GM21717 (cell line): ENCODE results near the gene DNAJC7.
A peak's percentile ranks its signal among the peaks of the same experiment; 100 is the strongest.
"Not testable (repeated sequence)": the region's sequence is repeated elsewhere in the genome, so short reads cannot be mapped to it uniquely, and the experiment has no call there.

Source experiments
- ATAC-seq: cut with Tn5 transposase; IDR thresholded peaks from one replicate; pipeline ENCODE4 v1.9.1; 2021; ENCODE audit warnings: mild to moderate bottlenecking, moderate library complexity; ENCODE audit not compliant: unreplicated experiment

DNAJC7 gene

DNA sequence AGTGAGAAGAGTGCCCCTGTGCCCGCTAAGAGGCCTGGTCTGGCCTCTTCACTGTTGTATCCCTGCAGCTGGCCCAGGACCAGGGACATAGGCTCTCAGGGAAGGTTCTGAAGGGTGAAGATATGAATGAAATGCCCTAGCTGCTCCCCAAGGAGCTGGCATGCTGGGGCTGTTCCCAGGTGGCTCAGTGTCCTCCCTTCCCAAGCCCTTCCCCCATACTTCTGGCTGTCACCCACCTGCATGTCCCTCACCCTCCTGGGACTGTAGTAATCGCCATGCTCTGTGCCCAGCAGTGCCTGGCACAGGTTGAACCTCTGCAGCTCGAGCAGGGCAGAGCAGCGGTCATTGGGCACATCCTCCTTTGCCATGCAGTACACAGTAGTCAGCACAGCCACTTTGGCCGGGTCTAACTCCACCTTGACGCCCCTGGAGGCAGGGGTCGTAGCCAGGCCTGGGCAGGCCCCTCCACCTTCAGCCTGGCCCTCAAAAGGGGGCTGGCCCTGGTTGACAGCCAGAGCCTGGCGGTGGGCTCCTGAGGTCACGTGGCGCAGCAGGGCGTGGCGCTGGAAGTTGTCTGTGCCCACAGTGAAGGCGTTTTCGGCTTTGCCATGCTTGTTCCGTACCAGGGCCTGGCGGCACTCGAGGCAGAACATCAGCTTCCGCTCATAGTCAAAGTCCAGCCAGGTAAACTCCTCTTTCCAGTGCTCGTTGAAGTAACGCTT, 25.5 kb upstream of the DNAJC7 start:
- no peak for ATAC-seq

DNA sequence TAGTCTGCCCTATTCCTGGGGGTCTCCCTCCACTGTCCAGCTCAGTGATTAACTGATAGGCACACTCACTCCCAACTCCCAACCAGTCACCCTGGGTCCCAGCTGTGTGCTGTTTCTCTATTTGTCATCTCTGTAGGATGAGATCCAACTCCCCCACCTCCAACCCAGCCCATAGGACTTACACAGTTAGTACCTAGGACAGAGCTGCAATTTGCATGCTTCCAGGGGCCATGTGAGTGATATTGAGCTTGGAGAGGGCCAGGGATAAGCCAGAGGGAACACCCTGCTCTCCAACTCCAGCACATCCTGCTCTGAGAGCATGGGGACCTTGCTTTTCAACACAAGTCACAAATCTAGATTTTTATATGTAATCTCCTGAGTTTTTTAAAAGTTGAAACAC, 24.4 kb upstream of the DNAJC7 start:
- ATAC-seq = no peak

DNA sequence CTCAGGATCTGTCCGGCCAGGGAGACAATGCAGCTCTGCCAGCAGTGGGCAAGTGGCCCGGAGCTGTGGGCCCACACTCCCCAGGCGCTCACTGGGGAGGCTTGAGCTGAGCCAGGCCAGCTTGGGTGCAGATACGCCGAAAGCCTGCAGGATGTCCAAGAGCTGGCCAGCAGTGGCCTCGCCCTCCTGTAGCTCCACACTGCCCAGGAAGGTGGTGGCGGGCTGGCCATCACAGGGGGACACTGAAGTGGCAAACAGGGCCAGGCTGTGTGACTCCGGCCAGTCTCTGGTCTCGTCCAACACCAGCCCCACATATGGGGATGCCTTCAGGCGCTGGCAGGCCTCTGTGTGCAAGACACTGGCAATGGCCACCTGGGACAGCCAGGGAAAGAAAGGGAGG, 23.6 kb upstream of the DNAJC7 start:
- ATAC-seq = no peak

DNA sequence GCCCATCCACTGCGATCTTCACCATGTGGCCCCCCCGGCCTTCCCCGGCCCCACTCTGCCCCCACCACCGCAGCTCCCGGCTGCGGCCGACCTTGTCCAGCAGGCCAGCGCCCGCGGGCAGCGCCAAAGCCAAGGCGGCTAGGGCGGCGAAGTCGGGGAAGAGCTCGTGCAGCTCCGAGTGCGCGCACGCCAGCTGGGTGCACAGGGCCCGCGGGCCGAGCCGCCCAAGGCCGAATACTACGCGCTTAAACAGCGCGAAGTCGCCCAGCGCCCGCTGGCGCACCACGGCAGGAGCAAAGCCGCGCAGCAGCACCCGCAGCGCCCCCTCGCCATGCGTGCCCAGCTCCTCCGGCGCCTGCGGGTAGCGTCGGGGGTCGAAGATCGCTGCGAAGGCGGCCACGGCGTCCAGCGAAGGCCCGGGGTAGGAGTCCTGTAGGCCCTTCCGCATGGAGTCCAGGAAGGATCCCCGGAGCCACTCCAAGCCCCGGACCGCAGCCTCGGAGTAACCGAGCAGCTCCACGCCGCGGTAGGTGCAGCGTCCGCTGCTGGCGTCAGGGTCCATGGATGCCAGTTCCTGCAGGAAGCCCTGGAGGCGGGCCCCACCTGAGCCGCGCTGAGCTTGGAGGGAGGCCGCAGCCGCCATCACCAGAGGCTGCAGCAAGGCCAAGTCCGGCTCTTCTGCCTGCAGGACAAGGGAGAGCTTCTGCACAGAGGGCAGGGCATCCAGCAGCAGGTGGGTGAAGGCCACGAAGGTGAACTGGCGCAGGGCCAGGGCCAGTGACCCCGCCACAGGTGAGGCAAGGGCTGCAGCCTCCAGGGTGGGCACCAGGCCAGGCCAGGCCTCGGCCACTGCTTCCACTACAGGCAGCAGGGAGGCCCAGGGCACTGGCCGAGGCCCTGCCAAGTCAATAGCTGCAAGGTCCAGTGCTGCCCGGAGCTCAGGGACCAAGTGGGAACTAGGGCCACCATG, 22.8 kb upstream of the DNAJC7 start:
- ATAC-seq = no peak

DNA sequence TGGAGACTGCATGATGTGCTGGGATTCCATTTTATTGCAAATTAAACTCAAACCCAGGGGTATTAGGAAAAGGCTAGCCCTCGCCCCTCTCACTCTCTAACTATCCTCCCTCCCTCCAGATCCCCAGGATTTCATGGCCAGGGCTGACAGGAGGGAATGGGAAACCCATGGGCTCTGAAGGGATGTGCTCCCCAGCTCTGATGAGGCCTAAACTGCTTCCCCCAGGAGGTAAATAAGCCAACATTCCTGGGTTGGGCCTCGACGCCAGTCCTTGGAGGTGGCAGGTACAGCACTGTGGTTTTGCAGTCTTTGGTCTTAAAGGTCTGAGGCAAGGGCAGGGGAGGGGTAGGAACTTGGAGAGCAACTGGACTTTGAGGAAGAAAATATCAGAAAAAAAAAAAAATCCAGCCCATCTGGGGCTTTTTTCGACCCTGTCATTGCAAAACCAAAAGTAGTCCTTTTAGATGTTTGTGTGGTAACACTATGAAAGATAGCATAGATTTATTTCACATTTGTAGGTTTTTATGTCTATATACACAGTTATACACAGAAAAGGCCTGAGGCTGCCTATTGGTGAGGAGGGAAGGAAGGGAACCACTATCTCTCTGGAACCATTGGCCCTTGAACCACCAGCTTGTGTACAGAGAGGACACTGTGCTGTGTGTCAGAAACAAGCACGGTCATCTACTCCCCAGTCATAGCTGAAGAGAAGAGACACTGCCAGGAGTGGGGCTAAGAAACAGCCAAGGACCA, 21.2 kb upstream of the DNAJC7 start:
- ATAC-seq = no peak

DNA sequence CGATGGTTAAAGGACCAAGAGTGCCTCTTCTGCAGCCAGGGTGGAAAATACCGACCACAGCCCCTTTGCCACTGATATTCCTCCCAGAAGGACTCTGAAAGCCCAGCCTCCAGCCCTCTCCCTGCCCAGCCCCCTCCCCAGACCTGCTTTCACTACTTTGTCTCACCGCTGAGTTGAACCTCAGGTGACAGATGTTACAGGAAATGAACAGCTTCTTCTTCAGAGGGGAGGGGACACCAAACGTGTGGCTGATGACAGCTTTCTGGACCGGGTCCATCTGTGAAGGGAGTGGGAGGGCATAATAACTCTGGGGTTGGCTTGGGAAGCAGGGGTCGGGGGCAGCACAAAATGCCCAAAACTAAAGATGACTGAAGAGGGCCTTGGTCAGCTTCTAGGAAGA, 16.8 kb upstream of the DNAJC7 start:
- no peak for ATAC-seq

DNA sequence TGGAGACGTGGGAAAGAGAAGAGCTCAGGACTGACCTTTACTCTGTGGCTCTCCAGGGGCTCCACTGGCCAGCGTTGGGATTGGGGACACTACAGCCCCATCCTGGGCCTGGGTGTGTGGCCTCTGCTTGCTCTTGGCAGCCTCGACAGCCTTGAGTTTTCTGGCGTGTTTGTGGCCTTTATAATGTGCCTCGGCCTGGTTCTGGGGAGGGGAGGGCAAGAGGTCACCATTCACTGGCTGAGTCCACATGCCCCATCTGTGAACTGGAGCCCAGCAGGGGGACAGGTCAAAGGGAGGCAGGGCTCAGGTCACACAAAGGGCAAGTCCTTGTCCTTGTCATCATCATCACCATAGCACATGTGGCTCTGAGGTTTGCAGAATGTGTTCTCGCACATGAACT, 14.3 kb upstream of the DNAJC7 start:
- no peak for ATAC-seq

DNA sequence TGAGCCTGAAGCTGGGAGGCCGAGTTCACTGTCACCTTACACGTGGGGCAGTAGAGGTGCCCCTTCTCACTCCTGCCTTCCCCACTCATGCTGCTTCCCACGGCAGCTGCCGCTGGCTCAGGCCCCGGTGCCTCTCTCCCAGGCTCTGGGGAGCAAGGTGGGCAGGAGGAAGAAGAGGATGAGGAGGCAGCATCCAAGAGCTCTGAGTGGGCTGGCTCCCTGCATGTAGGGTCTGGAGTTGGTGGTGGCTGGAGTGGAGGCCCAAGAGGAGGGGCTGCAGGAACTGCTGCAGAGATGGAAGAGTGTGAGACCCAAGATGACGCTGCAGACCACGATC, 11.5 kb upstream of the DNAJC7 start:
- ATAC-seq = no peak

DNA sequence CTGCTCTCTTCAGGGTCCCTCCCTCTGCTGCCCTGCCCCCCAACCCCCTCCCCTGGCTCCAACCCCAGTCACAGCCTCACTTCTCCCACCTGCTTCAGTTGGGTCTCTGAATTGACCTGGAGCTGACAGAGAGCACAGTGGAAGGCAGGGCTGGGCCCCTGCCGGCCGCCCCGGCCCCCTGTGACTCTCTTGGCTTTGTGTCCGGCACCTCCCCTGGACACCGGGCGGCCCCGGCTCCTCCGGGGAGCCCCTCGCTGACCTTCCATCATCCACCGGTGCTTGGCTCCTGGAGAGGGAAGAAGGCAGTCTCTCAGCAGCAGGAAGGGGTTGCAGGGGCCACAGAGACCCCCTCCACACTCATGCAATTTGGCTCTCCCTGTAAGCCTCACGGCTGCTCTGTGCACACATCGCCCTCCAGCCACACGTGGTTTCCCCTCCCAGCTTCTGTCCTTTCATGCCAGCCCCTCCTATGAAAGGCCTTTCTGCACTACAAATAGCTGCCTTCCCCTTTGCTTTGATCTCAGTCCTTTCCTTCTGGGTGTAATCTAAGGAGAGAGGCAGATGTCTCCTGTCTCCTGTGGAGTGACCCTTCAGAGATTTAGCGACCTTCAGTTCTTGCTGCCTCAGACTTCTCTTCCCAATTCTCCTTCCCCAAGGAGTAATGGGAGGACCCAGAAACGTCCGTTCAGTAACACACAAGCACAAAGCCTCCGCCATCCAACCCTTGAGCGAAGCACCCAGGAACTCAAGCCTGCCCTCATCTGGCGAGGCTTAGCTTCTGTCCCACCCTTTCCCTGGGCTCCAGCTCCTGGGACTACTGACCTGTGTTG, 10.9 kb upstream of the DNAJC7 start:
- no peak for ATAC-seq

DNA sequence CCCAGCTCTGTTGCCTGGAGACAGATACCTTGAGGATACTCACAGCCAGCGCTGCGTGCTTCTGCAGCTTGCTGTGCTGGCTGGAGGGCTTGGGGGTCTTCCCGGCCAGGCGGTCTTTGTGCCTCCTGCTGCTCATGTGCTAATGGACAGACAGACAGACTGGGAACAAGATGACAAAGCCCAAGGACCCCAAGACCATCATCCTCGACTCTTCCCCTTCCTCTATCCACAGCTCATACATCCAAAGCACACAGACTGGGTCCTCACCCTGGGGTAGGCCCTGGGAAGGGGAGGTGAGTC, 10.3 kb upstream of the DNAJC7 start:
- no peak for ATAC-seq

DNA sequence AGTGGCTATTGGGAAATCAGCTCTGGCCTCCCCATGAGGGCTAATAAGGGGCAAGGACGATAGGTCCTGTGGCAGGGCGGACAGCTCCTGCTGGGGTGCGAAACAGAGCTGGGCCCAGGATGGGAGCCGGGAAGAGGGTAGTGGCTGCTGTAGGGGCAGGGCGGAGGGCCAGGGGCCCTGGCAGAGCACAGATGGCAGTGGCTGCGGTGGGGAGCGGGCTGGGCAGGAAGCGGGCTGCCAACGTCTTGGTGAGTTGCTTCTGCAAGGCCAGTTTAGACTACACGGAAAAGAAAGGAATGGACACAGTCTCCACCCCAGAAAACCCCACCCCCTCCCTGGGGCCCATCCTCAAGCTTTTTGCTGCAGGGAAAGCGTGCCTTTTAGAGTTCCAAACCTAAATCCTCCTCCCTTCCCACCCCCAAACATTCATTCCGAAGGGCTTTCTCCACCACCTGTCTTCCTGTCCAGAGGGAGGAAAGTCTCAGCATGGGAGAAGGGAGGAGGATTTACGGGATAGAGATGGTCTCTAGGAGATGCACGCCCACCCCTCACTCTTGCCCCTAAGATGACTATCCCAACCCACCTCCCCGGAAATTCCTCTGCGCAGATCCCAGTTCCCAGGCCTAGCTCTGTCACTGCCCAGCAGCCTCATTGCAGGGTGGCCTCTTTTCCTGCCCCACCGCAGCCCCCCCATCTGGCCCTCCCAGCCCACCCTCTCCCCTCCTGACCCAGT, 9.8 kb upstream of the DNAJC7 start:
- no peak for ATAC-seq

DNA sequence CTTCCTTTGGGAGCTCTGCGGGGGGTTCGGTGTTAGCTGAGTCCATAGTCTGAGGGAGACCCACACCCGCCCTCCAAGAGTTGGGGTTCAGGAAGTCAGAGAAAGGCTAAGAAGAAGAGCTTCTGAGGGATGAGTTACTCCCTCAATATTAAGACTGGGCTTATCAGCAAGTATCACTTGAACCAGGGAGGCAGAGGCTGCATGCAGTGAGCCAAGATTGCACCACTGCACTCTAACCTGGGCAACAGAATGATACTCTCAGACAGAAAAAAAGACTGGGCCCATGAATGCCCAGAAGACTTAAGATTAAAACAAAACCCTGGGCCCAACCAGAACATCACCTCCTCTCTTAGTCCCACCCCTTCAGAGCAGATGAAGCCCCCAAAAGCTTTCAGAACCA, 8.7 kb upstream of the DNAJC7 start:
- no peak for ATAC-seq

DNA sequence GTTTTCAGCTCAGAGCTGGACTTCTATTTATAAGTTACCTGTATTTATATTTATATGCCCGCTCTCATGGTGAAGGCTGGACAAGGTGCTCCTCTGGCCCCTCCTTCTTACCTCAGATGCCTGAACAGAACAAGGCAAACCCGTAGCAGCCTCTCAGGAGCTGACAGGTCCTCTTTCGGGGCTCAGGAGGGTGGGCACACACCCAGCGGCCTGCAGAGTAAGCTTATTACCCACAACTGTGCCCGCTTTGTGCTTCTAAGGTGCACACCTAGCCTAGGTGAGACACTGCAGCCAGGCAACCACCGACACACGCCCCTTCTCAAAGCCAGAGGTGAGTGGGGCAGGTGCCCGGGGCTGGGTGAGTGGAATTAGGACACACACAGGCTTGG, 7.9 kb upstream of the DNAJC7 start:
- no peak for ATAC-seq

DNA sequence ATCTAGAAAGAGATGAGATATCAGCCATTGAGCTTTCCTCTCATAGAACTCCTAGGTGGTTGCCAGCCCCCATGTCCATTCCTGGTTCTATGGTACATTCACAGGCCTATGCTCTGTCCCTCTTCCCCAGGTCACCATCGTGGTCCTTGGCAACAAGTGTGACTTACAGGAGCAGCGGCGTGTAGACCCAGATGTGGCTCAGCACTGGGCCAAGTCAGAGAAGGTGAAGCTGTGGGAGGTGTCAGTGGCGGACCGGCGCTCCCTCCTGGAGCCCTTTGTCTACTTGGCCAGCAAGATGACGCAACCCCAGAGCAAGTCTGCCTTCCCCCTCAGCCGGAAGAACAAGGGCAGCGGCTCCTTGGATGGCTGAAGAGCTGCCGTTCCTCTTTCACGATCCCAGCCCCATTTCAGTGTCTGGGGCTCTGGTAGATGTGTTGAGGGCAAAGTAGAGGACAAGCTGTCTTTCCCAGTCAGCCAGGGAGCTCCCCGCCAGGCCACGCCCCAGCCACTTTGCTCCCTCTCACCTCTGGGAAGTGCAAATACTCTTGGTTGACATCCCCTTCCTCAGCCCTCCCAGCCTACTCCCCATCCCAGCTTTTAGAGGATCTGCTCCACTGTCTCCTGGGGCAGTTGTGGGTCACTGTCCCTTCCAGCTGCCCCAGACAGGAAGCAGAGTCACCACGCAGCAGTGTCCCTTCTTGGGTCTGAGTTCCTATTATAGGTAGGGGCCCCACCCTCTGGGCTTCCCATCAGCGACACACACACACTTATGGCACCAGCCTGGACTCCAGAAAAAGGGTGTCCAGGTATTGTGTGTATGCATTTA, 6.5 kb upstream of the DNAJC7 start:
- ATAC-seq = no peak

DNA sequence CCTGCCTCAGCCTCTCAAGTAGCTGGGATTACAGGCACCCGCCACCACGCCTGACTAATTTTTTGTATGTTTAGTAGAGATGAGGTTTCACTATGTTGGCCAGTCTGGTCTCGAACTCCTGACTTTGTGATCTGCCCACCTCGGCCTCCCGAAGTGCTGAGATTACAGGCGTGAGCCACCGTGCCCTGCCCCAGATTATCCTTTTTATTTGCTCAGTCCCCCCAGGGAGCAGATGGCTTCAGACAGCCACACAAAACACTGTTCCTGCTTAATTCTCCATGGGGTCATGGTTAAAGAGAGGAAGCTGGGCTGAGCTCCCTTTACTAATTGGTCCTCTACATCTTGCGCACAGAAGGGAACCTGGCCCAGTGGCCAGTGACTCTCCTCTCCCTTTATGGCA, 3.6 kb upstream of the DNAJC7 start:
- ATAC-seq = not testable (repeated sequence)

DNA sequence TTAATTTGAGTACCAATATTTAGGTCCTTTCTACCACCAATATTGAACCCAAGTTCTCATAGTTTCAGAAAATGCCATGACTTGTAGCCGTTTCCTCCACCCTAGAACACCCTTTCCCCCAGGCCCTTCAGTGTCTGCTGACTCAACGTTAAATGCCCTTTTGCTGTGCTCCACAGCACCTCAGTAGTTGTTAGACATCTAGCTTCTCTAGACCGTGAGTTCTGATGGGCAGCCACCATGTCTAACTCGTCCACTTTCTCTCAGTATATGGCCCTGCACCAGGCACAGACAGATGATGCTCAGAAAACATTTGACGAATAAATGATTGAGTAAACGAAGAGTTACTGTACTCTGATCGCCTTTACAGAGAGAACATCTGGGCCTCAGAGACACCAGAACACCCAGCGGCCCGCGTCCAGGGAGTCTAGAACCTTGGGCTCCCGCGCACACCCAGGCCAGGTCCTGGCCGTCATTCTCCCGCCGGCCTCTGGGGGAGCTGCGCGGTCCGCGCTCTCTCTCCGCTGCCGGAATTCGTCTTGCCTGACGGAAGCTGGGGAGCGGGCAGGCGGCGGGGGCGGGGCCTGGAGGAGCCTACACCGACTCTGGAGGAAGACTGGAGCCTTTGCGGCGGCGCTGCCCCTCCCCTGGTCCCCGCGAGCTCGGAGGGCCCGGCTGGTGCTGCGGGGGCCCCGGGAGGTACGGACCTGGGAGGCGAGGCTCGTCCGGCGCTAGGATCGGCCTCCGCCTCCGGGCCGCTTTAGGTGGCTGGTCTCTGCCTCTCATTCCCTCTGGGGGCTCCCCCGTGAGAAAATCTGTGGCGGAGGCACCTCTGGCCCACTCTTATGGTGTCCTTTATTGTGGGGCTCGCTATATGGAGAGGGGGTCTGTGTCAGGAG, 2.5 kb upstream of the DNAJC7 start, which contains the start of gene NKIRAS2:
Gene NKIRAS2 (plus strand): TSS at position 582 of the 896 bp plus-strand sequence. CDS start 1,488 bp downstream, outside the sequence.
- ATAC-seq = peak; percentile 40

DNA sequence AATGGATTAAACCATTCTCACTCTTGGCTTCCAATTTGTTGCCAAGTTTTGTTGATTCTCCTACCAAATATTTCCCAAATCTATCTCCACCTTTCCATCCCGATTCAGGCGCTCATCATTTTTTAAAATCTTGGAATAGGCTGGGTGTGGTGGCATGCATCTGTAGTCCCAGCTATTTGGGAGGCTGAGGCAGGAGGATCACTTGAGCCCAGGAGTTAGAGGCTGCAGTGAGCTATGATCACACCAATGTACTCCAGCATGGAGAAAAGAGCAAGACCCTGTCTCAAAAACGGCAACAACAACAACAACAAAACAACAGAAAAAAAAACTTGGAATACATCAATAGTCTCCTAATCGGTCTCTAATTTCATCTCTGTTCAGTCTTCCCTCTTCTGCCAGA, 1.7 kb upstream of the DNAJC7 start:
- no peak for ATAC-seq

DNA sequence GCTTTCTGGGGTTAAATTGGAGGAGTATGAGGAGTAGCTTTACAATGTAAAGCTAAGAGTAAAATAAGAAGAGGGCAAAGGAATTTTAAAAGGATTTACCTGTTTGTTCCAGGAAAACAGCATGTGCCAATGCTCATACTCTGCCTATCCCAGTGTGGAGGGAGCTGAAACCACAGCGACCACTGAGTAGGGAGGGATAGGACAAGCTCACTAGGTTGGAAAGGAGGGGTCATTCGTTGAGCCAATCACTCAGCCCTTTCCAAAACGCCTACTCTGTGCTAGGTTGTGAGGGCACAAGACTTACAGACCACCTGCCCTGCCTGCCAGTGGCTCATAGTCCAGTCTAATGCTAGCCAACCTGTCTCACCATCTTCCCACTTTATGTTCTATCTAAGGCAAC, 1.1 kb upstream of the DNAJC7 start:
- no peak for ATAC-seq
